GM19239 (cell line): ENCODE measurements around the gene TGM5.
"Not testable (repeated sequence)": the region's sequence is repeated elsewhere in the genome, so short reads cannot be mapped to it uniquely, and the experiment has no call there.

Source experiments
- DNase-seq: peaks from one replicate; pipeline ENCODE4 v3.0.0; 2011; ENCODE audit warnings: low spot score; ENCODE audit not compliant: insufficient read length
- FAIRE-seq: peaks from 2 replicates; lab custom pipeline; 2011; peaks lifted over from hg19 to GRCh38; lab: Jason Lieb, UNC

Gene TGM5

GRCh38 chr15:43249699-43250203 lies 17.0 kb downstream of the TGM5 start:
- DNase-seq = peak; percentile 38
- FAIRE-seq = peak; percentile 99

- FAIRE-seq = no peak
- DNase-seq = no peak
Observed at GRCh38 chr15:43249236-43249635, 17.5 kb downstream of the TGM5 start.

- FAIRE-seq (no peak), DNase-seq (no peak)
Observed at GRCh38 chr15:43246261-43246774, 20.4 kb downstream of the TGM5 start.

GRCh38 chr15:43244092-43244491 lies 22.6 kb downstream of the TGM5 start:
- DNase-seq = no peak
- FAIRE-seq = no peak

- DNase-seq = no peak
- no peak for FAIRE-seq
Observed at GRCh38 chr15:43243020-43243645, 23.6 kb downstream of the TGM5 start.

- FAIRE-seq (no peak), DNase-seq (no peak)
Observed at GRCh38 chr15:43242616-43243015, 24.1 kb downstream of the TGM5 start.

GRCh38 chr15:43241100-43241499 lies 25.6 kb downstream of the TGM5 start:
- FAIRE-seq (no peak), DNase-seq (no peak)

GRCh38 chr15:43239732-43240491 lies 26.8 kb downstream of the TGM5 start:
- peak; percentile 80 for FAIRE-seq
- DNase-seq = peak; percentile 45

GRCh38 chr15:43238671-43239131 lies 28.0 kb downstream of the TGM5 start:
- no peak for DNase-seq
- FAIRE-seq = no peak

GRCh38 chr15:43237842-43238470 lies 28.8 kb downstream of the TGM5 start:
- DNase-seq (no peak), FAIRE-seq (no peak)

- no peak for FAIRE-seq
- no peak for DNase-seq
Observed at GRCh38 chr15:43235536-43235935, 31.2 kb downstream of the TGM5 start.

- FAIRE-seq = no peak
- DNase-seq = no peak
Observed at GRCh38 chr15:43232289-43232874, 34.3 kb downstream of the TGM5 start.

- DNase-seq (no peak), FAIRE-seq (no peak)
Observed at GRCh38 chr15:43230640-43231115, 36.0 kb downstream of the TGM5 start.

- DNase-seq = no peak
- FAIRE-seq = no peak
Observed at GRCh38 chr15:43229977-43230376, 36.8 kb downstream of the TGM5 start.

- no peak for FAIRE-seq
- DNase-seq = no peak
Observed at GRCh38 chr15:43226436-43227305, 40.1 kb downstream of the TGM5 start.

GRCh38 chr15:43225950-43226255 lies 40.8 kb downstream of the TGM5 start:
- DNase-seq, FAIRE-seq: not testable (repeated sequence)

- peak; percentile 82 for FAIRE-seq
- DNase-seq = peak; percentile 79
Observed at GRCh38 chr15:43225201-43225949, 41.4 kb downstream of the TGM5 start.

GRCh38 chr15:43221422-43221821 lies 45.3 kb downstream of the TGM5 start:
- DNase-seq = no peak
- FAIRE-seq = no peak

- FAIRE-seq = no peak
- DNase-seq = no peak
Observed at GRCh38 chr15:43220991-43221403, 45.7 kb downstream of the TGM5 start, which contains the start of gene EPB42. Gene EPB42, minus strand, starts transcription at chr15:43221018. Its CDS starts 193 bp downstream, at chr15:43220825.
